ENCODE results near the gene RPS27. TPM values are rescaled to one million over a fixed set of nuclear protein-coding genes. Genes with fewer than 3 reads are reported as not detected.

The RPS27 gene
- total and polyA plus RNA-seq, 2 of the 13 experiments (the other 11 are each of a cell fraction or from before 2014, with no cell fraction given) = 3,737 to 9,964 TPM

DNA sequence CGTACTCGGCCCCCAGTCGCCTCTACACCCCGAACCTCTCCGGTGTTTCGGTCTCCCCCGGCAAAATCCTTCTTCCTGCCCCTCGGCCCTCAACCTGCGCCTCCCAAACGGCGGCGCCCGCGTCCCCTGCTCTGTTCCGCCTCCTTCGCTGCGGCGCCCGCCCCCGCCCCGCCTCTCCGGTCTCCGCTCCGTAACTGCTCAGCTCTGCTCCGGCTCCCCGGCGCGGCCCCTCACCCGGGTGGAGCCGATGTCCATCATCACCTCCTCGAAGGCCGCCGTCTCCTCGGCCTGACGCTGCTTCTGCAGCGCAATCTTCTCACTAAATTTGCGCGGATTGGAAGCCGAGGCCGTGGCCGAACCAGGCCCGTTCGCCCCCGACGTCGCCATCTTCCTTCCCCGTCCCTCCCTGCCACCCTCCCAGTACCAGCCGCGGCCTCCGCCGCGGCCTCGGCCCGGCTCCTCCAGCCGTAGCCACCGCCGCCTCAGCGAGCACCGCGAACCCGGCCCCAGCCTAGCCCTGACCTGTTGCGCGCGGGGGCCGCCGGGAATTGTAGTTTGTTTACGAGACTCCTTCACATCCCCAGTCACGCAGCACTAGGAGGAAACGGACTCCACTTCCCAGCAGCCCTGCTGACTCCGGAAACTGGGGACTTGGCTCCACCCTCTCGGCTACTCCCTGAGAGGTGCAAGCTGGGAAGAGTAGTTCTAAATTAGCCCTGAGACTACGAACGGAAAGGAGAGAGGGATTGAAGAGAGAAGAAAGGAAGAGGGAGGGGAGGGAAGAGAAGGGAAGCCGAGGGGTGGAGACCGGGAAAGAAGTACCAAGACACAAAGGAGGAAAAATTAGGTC, 32.2 kb upstream of the RPS27 start, which contains the start of gene CRTC2 (continued):
- TF ChIP-seq, protein P1, sequence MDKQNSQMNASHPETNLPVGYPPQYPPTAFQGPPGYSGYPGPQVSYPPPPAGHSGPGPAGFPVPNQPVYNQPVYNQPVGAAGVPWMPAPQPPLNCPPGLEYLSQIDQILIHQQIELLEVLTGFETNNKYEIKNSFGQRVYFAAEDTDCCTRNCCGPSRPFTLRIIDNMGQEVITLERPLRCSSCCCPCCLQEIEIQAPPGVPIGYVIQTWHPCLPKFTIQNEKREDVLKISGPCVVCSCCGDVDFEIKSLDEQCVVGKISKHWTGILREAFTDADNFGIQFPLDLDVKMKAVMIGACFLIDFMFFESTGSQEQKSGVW (CRISPR knock-in tag; IDR thresholded peaks at IDR 0.05; ENCODE audit: borderline replicate concordance) = no peak
- TF ChIP-seq ZNF564 (CRISPR knock-in tag; IDR thresholded peaks at IDR 0.05) (peak; percentile 79), NCOA1 (CRISPR knock-in tag; IDR thresholded peaks at IDR 0.05) (no peak), REPIN1 (CRISPR knock-in tag; IDR thresholded peaks at IDR 0.05; ENCODE audit: borderline replicate concordance, low read depth) (peak; percentile 40; the same call in 1 of the 2 replicates), ARID2 (CRISPR knock-in tag; IDR thresholded peaks at IDR 0.05; ENCODE audit: borderline replicate concordance) (0 out of 2 replicates have a peak, but pooled peaks have one; percentile 45), YEATS2 (CRISPR knock-in tag; IDR thresholded peaks at IDR 0.05; ENCODE audit: borderline replicate concordance) (peak; percentile 59; the same call in 1 of the 2 replicates), TBX3 (IDR thresholded peaks at IDR 0.05; ENCODE audit: borderline replicate concordance) (no peak), ZNF225 (CRISPR knock-in tag; IDR thresholded peaks at IDR 0.05) (no peak), ZNF615 (CRISPR knock-in tag; IDR thresholded peaks at IDR 0.05; ENCODE audit: borderline replicate concordance) (no peak), ZNF761 (CRISPR knock-in tag; conservative IDR thresholded peaks at IDR 0.05) (no peak), ETV6 (CRISPR knock-in tag; conservative IDR thresholded peaks at IDR 0.05) (no peak; the same call in 1 of the 2 replicates), HNRNPK (IDR thresholded peaks at IDR 0.05; ENCODE audit: low read depth, low read length, poor library complexity, severe bottlenecking) (peak; percentile 78), HNRNPH1 (optimal IDR thresholded peaks at IDR 0.05; ENCODE audit: low read depth, low read length) (no peak), TCF7 (IDR thresholded peaks at IDR 0.05; ENCODE audit: low read depth) (no peak), ZNF30 (CRISPR knock-in tag; IDR thresholded peaks at IDR 0.05) (no peak), TBL1XR1 (IDR thresholded peaks at IDR 0.05; ENCODE audit: borderline replicate concordance, low read length, partially characterized antibody) (peak; percentile 87), TSC22D2 (CRISPR knock-in tag; IDR thresholded peaks at IDR 0.05; ENCODE audit: borderline replicate concordance) (no peak), SETDB1 (CRISPR knock-in tag; IDR thresholded peaks at IDR 0.05; ENCODE audit: borderline replicate concordance) (no peak), SIX1 (CRISPR knock-in tag; IDR thresholded peaks at IDR 0.05; ENCODE audit: borderline replicate concordance) (no peak), SCMH1 (CRISPR knock-in tag; IDR thresholded peaks at IDR 0.05; ENCODE audit: borderline replicate concordance) (no peak), ZNF572 (CRISPR knock-in tag; IDR thresholded peaks at IDR 0.05) (no peak), CC2D1A (CRISPR knock-in tag; IDR thresholded peaks at IDR 0.05) (no peak), ZNF839 (CRISPR knock-in tag; IDR thresholded peaks at IDR 0.05; ENCODE audit: borderline replicate concordance) (no peak), ZNF256 (CRISPR knock-in tag; conservative IDR thresholded peaks at IDR 0.05) (peak; percentile 88), ZNF337 (CRISPR knock-in tag; IDR thresholded peaks at IDR 0.05; ENCODE audit: borderline replicate concordance, low read depth) (no peak)
- TF ChIP-seq, protein P2, sequence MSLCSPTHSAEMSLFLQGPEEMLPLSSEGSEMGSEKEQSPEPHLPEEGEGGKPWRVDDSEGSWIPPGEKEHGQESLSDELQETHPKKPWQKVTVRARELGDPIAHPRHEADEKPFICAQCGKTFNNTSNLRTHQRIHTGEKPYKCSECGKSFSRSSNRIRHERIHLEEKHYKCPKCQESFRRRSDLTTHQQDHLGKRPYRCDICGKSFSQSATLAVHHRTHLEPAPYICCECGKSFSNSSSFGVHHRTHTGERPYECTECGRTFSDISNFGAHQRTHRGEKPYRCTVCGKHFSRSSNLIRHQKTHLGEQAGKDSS (CRISPR knock-in tag; IDR thresholded peaks at IDR 0.05; ENCODE audit: borderline replicate concordance, low read depth) = no peak
- TF ChIP-seq, protein P3, sequence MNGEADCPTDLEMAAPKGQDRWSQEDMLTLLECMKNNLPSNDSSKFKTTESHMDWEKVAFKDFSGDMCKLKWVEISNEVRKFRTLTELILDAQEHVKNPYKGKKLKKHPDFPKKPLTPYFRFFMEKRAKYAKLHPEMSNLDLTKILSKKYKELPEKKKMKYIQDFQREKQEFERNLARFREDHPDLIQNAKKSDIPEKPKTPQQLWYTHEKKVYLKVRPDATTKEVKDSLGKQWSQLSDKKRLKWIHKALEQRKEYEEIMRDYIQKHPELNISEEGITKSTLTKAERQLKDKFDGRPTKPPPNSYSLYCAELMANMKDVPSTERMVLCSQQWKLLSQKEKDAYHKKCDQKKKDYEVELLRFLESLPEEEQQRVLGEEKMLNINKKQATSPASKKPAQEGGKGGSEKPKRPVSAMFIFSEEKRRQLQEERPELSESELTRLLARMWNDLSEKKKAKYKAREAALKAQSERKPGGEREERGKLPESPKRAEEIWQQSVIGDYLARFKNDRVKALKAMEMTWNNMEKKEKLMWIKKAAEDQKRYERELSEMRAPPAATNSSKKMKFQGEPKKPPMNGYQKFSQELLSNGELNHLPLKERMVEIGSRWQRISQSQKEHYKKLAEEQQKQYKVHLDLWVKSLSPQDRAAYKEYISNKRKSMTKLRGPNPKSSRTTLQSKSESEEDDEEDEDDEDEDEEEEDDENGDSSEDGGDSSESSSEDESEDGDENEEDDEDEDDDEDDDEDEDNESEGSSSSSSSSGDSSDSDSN (CRISPR knock-in tag; IDR thresholded peaks at IDR 0.05) = peak; percentile 93
